Hematopoietic multipotent progenitor cell treated with erythropoietin and hydrocortisone succinate and interleukin-3 and kit ligand, for 4 days (in vitro differentiated cells): ENCODE measurements around the gene LOC128125822.
A peak's percentile ranks its signal among the peaks of the same experiment; 100 is the strongest.
"Not testable (repeated sequence)": the region's sequence is repeated elsewhere in the genome, so short reads cannot be mapped to it uniquely, and the experiment has no call there.

ENCODE experiments used
- DNase-seq: peaks from one replicate; pipeline ENCODE4 v3.0.0-alpha.2; 2015

The LOC128125822 gene

DNA sequence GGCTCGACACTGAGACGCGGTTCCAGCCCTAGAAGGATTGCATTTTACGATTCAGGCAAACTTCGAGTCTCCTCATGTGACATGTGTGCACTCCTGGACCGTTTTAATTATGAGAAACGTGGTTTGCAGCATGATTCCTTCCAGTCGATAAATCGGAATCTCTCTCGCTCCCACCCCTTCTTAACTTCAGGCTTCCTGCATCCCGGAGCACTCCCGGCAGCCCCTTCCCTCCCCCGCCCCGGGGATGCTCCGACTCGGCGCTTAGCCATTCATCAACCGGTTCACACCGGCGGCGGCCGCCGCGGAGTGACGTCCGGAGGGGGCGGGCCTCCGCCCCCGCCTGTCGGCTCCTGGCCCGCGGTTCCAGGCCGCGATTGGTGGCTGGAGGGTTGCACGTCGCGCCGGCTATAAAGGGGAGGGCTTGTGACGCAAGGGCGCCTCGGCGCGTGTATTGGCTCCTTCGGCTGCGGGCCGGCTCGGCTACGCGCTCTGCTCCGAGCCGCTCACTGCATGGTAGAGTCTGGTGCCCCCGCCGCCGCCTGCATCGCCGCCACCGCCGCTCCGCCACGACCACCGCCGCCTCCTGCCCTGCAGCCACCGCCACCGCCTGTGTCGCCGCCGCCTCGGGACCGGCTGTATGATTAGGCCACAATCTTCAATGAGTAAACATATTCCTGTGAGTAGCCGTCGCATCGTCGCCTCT is at the start of gene LOC128125822, which contains the start of gene PTP4A1:
Gene LOC128125822, plus strand, starts transcription at position 437 of the 703 bp plus-strand sequence.
Gene PTP4A1, plus strand, starts transcription at position 437 of the 703 bp plus-strand sequence. CDS start 4,401 bp downstream, outside the sequence.
- DNase-seq, result peak; percentile 99

- DNase-seq, result not testable (repeated sequence)
These were observed 49.4 kb upstream of the LOC128125822 start for GRCh38 chr6:63522911-63523287.

DNA sequence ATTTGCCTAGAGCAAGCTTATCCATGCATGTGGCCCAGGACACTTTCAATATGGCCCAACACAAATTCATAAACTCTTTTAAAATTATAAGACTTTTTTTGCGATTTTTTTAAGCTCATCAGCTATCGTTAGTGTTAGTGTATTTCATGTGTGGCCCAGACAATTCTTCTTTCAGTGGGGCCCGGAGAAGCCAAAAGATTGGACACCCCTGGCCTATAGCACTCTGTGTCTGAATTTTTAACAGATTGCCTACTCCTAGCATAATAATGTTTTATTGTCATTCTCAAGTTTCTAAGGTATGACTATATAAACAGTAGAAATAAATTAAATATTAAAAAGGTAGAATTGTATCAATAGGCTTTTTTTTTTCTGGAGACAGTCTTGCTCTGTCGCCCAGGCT is 48.6 kb upstream of the LOC128125822 start:
- DNase-seq, result no peak

GRCh38 chr6:63525186-63525878 is 46.9 kb upstream of the LOC128125822 start:
- DNase-seq, result no peak

DNA sequence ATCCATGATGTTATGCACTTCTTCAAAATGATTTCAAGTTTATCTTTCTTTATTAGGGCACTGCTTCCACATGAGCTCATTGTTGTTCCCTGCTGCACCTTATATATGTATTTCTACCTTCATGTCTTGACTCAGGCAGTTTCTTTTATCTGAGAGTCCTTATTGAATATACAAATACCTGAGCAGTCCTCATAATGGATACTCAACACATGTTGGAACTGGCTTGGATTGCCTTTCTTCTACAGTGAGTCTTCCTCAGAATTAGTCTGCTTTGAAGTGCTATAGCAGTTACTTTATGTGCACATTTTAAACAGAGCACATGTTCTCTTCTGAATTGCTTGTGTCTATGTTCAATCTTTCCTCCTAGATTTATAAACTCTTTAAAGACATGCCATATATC is 45.3 kb upstream of the LOC128125822 start:
- no peak for DNase-seq

- no peak for DNase-seq
These were observed 44.4 kb upstream of the LOC128125822 start for GRCh38 chr6:63527658-63528514.

DNA sequence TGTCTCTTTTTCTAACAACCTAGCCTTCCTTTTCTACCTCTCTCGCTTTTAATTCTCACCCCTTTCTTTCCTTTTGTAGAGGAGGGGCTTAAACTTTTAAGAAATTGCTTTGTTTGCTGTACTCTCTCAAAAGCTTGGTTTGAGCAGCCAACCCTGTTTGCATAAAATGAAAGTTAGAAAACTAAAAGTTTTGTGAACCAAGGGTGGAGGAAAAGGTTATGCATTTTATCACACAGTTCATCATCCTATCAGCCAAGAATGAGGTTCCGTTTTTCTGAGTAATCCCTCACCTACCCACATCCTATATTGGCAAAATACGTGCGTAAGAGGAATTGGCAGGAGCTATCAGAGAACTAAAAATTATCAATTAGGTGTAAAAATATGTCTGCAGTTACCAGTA is 42.8 kb upstream of the LOC128125822 start:
- peak; percentile 20 for DNase-seq

- no peak for DNase-seq
These were observed 42.1 kb upstream of the LOC128125822 start for GRCh38 chr6:63530182-63530581.

DNA sequence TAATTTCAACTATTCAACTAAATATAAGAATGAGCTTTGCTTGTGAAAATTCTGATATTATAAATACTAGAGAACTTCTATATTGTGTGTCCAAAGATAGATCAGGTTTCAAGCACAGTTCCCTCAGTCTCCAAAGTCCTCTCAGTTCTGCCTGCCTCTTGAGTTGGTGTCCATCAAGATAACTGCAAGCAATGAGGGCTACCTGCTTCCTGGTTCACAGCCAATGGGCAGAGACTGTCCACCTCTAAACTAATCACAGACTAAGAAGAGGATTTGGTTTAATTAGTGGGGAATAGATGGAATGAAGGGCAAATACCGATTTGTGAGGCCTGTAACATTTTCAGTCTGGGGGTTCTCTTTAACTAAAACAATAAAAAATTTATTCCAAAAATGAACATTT is 41.3 kb upstream of the LOC128125822 start:
- DNase-seq, result no peak

GRCh38 chr6:63533026-63533425 is 39.3 kb upstream of the LOC128125822 start:
- DNase-seq, result no peak

DNA sequence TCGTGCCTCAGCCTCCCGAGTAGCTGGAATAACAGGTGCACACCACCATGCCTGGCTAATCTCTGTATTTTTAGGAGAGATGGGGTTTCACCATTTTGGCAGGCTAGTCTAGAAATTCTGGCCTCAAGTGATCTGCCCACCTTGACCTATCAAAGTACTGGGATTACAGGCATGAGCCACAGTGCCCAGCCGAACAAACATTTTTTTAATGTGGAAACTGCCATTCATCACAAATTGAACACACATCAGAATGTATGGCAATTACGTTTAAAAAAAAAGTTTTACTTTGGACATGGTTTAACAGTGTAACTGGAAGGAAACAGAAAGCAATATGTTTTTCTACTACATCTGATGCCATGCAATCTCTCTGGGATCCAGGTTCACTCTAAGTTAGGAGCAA is 38.3 kb upstream of the LOC128125822 start:
- DNase-seq, result no peak

DNA sequence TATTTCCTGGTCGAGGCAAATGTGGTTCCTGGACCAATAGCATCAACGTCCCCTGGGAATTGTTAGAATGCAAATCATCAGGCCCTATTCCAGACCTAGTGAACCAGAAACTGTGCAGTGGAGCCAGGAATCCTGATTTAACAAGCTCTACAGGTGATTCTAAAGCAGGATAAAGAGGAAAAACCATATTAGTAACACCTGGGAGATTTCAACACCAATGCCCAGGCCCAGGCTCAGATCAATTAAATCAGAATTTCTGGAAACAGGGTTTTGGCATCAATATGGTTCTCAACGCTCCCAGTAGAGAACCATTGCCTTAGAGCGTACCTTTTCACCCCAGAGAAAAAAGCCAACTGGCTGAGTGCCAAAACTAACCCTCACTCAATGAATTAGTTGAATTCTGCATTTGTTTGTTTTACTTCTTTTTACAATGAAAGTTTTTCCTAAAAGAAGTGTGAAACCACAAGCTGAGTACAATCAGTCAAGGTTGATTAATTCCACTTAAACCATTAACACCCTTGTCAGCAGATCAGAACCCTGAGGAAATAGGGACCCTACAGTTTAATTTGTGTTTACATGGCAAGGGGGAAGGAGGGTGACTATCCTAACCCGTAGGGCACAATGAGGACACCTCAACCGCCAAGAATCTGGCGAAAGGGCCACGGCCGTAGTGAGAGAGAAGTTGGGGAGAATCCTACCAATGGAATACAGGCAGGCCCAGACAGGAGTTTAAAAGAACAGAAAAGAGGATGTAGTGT is 34.9 kb upstream of the LOC128125822 start:
- no peak for DNase-seq

- DNase-seq, result no peak
These were observed 34.4 kb upstream of the LOC128125822 start for GRCh38 chr6:63537959-63538300.

- no peak for DNase-seq
These were observed 33.7 kb upstream of the LOC128125822 start for GRCh38 chr6:63538550-63538949.

GRCh38 chr6:63543001-63543400 is 29.3 kb upstream of the LOC128125822 start:
- no peak for DNase-seq

DNA sequence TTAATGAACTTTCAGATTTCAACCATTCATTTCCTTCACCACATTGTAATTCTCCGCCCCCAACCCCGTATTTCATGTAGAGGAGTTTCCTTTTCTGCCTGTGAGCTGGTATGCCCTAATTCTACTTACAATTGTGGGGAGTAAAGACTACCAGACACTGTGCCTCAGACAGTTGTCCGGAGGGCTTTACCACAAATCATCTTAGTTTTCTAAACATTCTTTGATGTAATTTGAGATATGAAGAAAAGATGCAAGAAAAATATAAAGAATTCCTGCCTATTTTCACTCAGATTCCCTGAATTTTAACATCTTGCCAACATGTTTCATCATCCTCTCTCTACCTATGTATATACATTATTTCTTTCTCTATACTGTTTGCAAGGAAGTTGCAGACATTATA is 28.3 kb upstream of the LOC128125822 start:
- no peak for DNase-seq

DNA sequence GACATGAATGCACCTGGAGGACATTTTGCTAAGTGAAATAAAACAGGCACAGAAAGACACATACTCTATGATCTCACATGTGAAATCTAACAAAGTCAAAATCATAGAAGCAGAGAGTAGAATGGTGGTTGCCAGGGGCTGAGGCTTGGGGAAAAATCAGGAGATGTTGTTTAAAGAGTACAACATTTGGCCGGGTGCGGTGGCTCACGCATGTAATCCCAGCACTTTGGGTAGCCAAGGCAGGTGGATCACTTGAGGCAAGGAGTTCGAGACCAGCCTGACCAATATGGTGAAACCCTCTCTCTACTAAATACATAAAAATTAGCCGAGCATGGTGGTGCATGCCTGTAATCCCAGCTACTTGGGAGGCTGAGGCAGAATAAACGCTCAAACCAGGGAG is 26.0 kb upstream of the LOC128125822 start:
- DNase-seq, result no peak

GRCh38 chr6:63546697-63547096 is 25.6 kb upstream of the LOC128125822 start:
- DNase-seq, result no peak

DNA sequence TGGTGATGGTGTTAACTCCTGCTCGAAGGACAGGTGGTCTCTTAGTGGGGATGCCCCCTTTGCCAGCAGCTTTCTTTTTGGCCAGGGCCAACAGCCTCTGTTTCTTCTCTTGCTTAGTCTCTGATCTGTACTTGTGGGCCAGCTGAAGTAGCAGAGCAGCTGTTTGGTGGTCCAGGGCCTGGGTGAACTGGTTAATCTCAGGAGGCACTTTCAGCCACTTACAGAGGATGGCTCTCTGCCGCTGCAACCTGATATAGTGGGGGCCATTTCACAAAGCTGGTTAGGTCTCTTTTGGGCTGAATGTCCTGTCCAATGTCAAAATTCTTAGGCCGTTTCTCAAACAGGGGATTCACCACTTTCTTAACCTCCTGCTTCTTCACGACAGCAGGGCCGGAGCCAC is 23.2 kb upstream of the LOC128125822 start:
- no peak for DNase-seq

DNA sequence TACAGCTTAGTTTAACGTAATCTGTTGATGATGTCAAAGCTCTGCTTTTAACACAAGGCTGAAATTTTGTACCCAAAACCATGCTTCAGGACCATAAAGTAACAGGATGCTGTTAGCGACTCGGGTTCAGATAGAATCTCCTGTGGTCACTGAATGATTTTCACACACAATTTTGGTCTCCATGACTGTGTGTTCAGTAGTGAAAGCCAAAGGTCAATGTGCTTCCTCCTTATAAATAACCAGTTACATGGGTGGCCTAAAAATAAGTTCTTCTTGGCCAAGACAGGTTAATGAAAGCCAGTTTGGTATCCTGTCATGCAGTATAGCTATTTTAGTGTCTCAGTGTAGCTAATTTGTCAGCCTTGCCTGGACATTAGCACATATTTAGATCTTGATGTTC is 19.1 kb upstream of the LOC128125822 start:
- peak; percentile 24 for DNase-seq

DNA sequence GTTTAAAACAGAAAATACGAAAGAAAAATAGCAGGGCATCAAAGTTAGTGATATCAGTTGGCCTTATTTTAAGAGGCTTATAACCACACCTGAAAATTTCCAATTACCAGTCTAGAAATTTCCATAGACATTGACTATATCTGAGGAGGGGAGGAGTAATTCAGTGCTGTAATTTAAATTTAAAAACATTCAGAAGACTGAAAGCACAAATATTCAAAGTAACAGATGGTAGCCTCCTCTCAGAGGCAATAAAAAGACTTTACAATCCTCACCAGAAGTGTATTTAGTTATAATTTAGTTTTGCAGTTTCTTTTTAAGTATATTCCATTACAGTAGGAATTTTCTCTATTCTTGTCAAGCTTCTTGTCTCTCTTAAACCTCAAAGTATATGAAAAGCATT is 18.4 kb upstream of the LOC128125822 start:
- DNase-seq, result no peak

DNA sequence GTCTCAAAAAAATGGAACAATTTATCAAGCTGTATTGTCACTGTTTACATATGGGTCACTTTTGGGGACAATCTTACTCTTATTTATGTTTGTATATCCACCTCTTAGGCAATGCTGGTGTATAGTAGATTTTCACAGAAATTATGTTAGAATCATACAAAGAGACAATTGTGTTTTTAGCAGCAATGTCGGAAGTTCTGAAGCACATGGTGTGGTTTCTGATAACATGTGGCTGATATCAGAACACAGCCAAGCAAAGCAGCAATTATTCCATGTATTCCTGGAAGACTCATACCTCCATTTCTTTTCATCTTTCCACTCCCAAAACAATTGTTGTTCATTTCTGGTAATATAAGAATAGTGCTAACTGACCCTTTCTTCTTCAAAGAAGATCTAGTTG is 17.5 kb upstream of the LOC128125822 start:
- DNase-seq, result no peak

GRCh38 chr6:63556369-63556768 is 15.9 kb upstream of the LOC128125822 start:
- DNase-seq, result no peak
